GM18870 (cell line): ENCODE data around the gene RAB33B.

Source experiments
- ATAC-seq: cut with Tn5 transposase; IDR thresholded peaks from one replicate; pipeline ENCODE4 v1.9.1; 2021; ENCODE audit warnings: moderate library complexity; ENCODE audit not compliant: unreplicated experiment

The RAB33B gene

DNA sequence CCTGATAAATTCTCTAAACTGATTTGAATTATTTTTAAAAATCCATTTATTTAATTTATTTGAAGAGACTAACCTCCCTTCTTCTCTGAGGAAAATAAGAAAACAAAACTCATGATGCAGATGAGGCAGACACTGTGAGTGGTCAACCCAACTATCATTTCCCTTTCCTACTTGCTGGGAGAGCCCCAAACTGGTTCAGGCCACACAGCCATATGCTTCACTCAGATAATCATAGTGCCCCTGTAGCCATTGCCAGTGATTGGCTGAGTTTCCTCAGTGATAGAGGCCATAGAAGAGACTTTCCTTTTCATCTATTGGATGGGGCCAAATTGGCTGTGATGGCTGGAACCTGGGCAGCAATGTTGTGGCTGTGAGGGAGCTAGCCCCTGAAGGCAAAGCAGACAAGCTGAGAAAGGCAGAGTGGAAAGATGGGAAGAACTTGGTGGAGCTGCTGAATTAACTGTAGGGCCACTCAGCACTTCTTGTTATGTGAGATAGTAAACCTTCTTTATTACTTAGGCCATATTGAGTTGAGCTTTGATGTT is 49.8 kb downstream of the RAB33B start:
- no peak for ATAC-seq

DNA sequence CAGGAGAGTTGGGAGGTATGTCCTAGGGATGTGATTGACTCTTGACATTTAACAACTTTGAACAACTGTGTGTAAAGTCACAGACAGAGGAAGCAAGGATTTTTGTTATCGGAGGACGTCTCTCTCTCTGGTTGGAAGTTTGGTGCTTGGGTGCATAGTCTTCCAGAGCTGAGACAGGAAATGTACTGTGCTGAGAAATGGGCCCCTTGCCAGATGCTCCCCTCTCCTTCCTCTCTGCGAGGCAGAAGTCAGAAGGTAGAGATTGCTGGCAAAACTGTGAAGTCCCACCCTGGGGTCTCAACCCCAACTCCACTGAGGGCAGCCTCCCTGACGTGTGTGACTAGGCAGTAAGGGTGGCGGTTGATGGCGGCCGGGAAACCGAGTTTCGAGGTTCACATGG is 52.9 kb downstream of the RAB33B start:
- ATAC-seq, result no peak

DNA sequence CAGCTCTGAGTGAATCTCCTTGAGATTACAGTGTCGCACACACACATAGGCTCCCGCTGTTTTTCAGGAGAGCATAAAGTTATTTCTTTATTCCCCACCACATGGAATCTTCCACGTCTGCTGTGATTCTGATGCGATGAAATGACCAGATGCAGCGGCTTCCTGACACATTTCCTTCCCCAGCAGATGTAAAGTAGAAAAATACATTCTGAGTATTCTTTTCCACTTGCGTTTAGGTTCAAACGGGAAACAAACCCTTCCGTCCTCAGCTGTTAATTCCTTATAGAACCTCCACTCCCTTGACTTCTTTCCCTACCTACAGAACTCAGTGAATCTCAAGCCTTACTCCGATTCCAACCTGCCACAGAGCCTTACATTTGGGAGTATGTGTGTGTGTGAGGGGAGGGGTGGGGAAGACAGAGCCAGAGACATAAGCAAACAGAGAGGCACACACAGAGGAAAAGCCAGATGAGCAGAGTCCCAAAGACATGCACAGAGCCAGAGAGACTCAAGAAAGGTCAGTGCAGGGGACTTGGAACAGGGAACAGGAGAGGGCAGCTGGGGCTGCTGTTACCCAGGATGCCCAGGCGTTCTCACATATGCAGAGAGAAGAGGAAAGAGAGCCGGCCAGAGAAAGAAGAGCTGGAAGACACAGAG is 54.8 kb downstream of the RAB33B start:
- ATAC-seq, result no peak

DNA sequence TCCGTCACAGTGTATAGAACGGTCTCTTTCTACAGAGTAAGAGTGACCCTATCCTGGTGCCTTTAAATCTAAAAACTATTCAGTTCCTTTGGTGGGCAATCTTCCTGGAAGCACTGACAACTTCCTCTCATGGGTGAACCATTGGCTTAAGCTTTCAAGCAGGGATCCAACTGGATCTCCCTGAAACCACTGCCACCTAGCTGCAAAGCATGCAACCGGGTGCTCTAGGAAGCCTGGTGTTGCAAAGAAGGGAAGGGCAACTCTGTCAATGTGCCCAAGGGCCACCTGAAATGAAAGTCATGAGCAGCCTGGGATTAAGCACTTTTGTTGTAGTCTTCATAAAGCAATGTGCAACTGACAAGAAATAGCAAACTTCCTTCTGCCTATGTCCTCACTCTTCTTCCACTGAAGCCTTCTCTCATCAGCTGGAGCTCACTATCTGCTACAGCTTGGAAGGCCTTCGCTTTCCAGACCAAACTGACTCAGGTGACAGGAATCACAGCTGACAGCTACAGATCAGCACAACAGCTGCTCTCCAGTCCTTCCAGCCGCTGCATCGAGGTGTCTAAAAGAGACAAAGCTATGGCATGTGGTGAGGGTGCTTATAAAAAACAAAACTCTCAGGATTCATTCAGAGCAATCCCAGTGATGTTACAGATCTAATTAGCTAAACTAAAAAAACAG is 55.9 kb downstream of the RAB33B start:
- no peak for ATAC-seq

DNA sequence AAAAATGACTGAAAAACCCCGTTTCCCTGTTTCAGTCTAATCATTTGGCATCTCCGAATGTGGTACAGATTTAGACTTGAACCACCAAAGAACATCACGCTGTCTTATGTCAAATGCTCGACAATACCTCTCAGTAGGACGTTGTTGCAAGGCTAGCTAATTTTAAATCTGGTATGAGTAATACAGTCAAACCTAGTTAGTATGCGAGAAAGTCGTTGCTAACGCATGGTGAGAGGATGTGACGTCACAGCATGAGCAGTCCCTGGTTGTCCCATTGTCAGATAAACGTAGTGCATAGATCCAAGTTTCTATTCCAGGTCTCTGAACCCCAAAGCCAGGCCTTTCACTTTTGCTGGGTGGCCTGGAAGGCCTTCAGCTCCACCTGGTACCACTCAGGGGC is 57.4 kb downstream of the RAB33B start:
- no peak for ATAC-seq

DNA sequence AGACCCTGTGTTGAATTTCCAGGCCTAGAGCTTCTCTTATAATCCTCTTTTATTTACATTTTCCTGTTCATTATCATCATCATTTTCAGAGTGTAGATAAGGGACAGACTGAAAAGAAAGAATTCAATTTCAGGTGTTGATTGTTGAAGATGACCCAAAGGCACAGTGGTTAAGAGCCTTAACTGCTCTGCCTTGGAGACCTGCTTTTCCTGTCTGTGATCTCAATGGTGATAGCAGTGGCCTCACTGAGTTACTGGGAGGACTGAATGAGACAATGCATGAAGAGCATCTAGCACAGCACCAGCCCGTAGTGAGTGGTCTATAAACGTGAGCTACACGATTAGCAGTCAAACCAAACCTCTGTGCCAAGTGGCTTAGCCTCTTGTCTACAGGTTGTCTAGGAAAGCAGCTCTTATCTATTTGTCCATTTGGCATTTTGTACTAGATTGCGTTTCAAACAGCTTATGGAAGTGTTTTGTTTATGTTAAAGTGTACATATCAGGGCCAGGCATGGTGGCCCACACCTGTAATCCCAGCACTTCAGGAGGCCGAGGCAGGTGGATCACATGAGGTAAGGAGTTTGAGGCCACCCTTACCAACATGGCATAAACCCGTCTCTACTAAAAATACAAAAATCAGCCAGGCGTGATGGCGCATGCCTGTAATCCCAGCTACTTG is 60.6 kb downstream of the RAB33B start:
- no peak for ATAC-seq

DNA sequence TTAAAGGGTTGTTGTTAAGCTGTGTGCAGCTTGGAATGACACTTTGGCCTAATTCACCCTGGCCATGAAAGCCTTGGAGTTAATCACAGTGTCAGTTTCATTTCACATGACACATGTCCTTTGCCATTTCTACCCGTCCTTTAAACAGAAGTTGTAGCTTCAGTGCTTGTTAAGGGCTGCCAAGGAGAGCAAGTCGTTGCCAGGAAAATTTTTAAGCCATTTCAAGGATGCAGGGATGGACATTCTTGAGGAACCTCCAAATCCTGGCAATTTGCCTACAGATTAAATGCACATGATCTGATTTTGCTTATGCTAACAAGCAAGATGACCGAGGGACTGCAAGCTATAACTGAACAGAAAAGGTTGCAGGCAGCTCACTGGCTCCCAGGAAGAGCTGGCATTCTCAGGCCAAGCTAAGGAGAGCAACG is 61.6 kb downstream of the RAB33B start:
- no peak for ATAC-seq

DNA sequence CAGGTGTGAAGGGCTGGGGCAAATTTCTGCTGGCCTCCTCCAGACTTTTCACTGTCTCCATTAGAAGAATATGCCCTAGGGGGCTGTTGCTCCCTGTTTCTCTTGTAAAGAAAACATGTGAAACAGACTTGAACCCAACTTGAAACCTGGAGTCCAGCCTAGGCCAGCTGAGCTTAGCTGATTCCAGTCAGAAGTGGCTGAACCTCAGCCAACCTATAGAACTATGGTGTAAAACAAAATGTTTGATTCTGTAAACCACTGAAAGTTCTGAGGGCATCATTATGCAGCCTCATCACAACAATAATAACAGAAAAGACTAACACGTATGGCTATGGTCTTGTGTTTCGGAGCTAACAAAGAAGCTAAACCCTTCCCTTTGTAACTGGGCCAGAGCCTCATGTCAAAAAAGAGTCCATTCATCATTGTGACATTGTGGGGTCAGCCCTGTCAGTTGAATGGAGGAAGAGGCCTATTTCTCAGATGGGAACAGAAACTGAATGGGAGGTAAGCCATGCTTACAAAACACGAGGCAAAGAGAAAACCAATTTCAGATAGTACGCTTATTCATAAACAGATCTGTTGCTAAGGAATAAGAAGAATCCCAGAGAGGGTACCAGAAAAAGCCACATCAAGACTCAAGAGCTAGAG is 68.0 kb downstream of the RAB33B start:
- ATAC-seq, result peak; percentile 33

DNA sequence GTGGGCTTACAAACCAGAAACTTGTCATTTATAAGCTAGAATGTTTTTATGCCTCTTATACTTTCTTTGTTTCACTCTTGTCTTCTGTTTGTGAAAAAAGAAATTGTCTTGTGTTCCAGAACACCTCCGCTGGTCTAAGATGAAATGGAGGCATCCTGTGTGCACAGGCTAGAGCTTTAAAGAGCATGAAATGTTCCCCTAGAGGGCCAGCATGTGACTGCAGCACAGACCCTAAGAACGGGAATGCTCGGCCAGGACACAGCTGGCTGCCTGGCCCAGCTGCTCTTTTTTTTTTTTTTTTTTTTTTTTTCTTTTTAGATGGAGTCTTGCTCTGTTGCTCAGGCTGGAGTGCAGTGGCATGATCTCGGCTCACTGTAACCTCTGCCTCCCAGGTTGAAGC is 68.5 kb downstream of the RAB33B start:
- peak; percentile 19 for ATAC-seq

DNA sequence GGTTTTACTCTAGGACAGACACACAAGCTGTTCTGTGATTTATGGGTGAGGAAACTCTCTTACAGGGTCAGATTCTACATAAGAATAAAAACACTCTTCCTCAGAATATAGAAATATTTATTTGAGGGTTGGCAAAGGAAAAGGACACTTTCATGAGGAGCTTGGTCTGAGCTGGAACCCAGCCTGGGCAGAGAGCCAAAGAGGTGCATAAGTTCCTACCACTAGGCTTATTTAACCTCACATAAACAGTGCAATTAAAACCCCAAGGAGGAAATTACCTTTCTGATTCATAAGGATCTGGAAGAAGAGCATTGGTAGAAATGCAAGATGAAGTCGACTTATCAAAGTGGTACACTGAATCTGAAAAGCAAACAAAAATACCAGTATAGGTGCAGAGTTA is 69.2 kb downstream of the RAB33B start:
- ATAC-seq, result no peak

DNA sequence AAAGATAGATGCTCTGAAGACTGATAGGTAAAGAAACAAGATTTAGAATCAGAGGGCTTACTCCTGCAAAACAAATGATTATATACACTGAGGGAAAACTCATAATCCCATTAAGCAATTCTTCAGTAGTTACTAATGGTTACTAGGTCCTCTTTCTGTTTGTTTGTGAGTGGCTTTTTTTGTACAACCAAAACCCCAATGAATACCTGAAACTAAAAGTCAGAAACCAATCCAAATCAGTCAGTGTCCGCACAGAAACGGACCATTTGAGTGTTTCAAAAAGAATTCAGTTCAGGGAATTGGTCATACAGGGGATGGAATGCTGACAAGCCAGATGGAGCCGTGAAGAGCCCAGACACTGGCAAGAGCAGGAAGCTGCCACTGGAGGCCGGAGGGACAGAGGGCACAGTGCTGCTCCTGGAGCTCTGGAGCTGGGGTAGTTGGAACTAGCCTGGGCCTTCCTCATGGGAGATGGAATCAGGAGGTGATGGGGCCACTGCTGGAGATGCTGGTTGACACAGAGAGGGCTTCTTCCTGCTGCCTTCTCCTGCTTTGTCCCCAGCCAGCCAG is 70.2 kb downstream of the RAB33B start:
- ATAC-seq, result no peak

DNA sequence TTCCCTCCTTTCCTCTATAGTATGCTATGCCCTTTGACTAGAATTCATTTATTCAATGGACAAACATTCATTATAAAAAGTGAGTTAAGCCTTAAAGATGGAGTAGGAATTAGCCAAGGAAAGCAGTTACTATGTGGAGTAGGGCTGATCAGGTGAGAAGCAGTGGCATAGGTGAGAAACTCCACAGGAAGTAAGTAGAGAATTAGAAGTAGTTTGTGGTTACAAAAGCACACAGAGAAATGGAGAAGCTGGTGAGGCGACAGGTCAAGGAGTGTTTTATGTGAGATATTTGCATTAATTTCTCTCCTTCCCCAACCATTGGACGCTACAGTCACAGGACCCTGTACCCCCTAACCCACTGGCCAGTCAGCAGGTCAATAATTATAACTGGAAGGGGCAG is 71.5 kb downstream of the RAB33B start:
- no peak for ATAC-seq
